PC-3 (cell line): Measurements from ENCODE around the gene STX2. TPM values are rescaled to one million over a fixed set of nuclear protein-coding genes. Genes with fewer than 3 reads are reported as not detected.

Experiments used
- ATAC-seq: fragments of 200-7000 bp; cut with Tn5 transposase; 2 replicates; pipeline ENCODE4 v1.9.1; 2020; ENCODE audit warnings: mild to moderate bottlenecking, moderate library complexity
- BruUV-seq: library from RNA; stranded (reverse); fragments of 400-500 nt; replicated peaks from 2 replicates; lab custom pipeline; 2021; lab: Mats Ljungman, UMichigan
- CTCF ChIA-PET: fragments of 300-600 bp; sonication (Branson Sonifier 250); formaldehyde crosslinking; loops from one replicate; lab custom pipeline; 2022; ENCODE audit warnings: antibody characterized with exemption; lab: Charles Lee
- POLR2A ChIA-PET: fragments of 300-600 bp; sonication (Branson Sonifier 250); formaldehyde crosslinking; loops from one replicate; lab custom pipeline; 2022; ENCODE audit warnings: antibody characterized with exemption; ENCODE audit not compliant: unreplicated experiment; lab: Charles Lee
- DNase-seq: peaks from one replicate; pipeline ENCODE4 v3.0.0-alpha.2; 2015
- H2AFZ ChIP-seq: fragments of 300-600 bp; sonication (generic); 2 replicates; pipeline ENCODE4 v1.6.0; 2016; ENCODE audit warnings: antibody characterized with exemption, low read length
- H3F3A ChIP-seq: fragments of 300-600 bp; sonication (generic); one replicate; pipeline ENCODE4 v1.6.0; 2017; ENCODE audit warnings: antibody characterized with exemption, low read length, control low read depth, mild to moderate bottlenecking; ENCODE audit not compliant: unreplicated experiment
- H3K27ac ChIP-seq: fragments of 300-600 bp; sonication (generic); 2 replicates; pipeline ENCODE4 v1.5.1; 2016; ENCODE audit warnings: mild to moderate bottlenecking, low read length
- H3K27me3 ChIP-seq: fragments of 300-600 bp; sonication (generic); 2 replicates; pipeline ENCODE4 v1.6.1; 2016; ENCODE audit warnings: low read length, mixed read lengths
- H3K36me3 ChIP-seq: fragments of 300-600 bp; sonication (generic); 2 replicates; pipeline ENCODE4 v1.6.1; 2016; ENCODE audit warnings: low read depth, mixed run types, low read length, mixed read lengths
- H3K4me1 ChIP-seq: fragments of 300-600 bp; sonication (generic); 2 replicates; pipeline ENCODE4 v1.5.1; 2016; ENCODE audit warnings: low read length; ENCODE audit not compliant: insufficient read depth
- H3K4me2 ChIP-seq: fragments of 300-600 bp; sonication (generic); 2 replicates; pipeline ENCODE4 v1.6.0; 2016; ENCODE audit warnings: low read length
- H3K4me3 ChIP-seq: fragments of 300-600 bp; sonication (generic); 2 replicates; pipeline ENCODE4 v1.5.1; 2016; ENCODE audit warnings: mild to moderate bottlenecking, low read length, mixed read lengths
- H3K79me2 ChIP-seq: fragments of 300-600 bp; sonication (generic); 2 replicates; pipeline ENCODE4 v1.6.1; 2017; ENCODE audit warnings: low read length, mixed read lengths
- H3K9ac ChIP-seq: fragments of 300-600 bp; sonication (generic); 2 replicates; pipeline ENCODE4 v1.6.0; 2016; ENCODE audit warnings: mild to moderate bottlenecking, low read length
- H3K9me2 ChIP-seq: fragments of 300-600 bp; sonication (generic); replicated peaks from 2 replicates; pipeline ENCODE4 v1.6.1; 2016; ENCODE audit warnings: mixed run types, low read length, mixed read lengths
- H3K9me3 ChIP-seq: fragments of 300-600 bp; sonication (generic); 2 replicates; pipeline ENCODE4 v1.6.1; 2016; ENCODE audit warnings: low read length, mixed read lengths
- H4K20me1 ChIP-seq: fragments of 300-600 bp; sonication (generic); 2 replicates; pipeline ENCODE4 v1.6.1; 2016; ENCODE audit warnings: low read length, mixed read lengths
- EZH2 ChIP-seq: fragments of 300-600 bp; sonication (generic); IDR thresholded peaks from one replicate; pipeline ENCODE4 v1.6.1; 2017; ENCODE audit warnings: antibody characterized with exemption, mild to moderate bottlenecking, low read length; ENCODE audit not compliant: unreplicated experiment
- EZH2phosphoT487 ChIP-seq: fragments of 300-600 bp; sonication (generic); IDR thresholded peaks from 2 replicates; pipeline ENCODE4 v1.6.1; 2018; ENCODE audit warnings: mild to moderate bottlenecking, antibody characterized with exemption, low read length, borderline replicate concordance
- intact Hi-C: fragments of 100-400 bp; cut with micrococcal nuclease; formaldehyde crosslinking; loops from 2 replicates; pipeline ENCODE4 v1.9.0; 2023
- total RNA-seq: library from RNA; depleted of rRNA; stranded (reverse); fragments of >200 nt; gene quantifications from 2 replicates; pipeline ENCODE4 v1.2.3, GENCODE V29; 2014
- TF ChIP-seq, protein P1 (sequence below): fragments of 300-600 bp; sonication (generic); conservative IDR thresholded peaks from 2 replicates; pipeline ENCODE4 v1.5.1; 2017; ENCODE audit warnings: antibody characterized with exemption, low read depth, mild to moderate bottlenecking, low read length

Gene STX2
- total RNA-seq, 1 experiment from 2014 or later = 18.2 TPM

GRCh38 chr12:130766470-130766869 lies 72.6 kb downstream of the STX2 start:
- CTCF ChIA-PET = no interaction called here
- POLR2A ChIA-PET = no interaction called here
- H3K9ac ChIP-seq = no peak overlapping the region

DNA sequence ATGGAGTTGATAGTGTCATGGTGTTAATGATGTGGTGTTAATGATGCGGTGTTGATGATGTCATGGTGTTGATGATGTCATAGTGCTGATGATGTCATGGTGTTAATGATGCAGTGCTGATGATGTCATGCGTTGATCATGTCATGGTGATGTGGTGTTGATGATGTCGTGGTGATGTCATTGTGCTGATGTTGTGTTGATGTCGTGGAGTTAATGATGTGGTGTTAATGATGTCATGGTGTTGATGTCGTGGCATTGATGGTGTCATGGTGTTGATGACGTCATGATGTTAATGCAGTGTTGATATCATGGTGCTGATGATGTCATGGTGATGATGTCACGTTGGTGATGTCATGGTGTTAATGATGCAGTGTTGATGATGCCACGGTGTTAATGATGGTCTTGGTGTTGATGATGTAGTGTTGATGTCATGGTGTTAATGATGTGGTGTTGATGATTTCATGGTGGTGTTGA lies 73.8 kb downstream of the STX2 start:
- H3F3A ChIP-seq = peaks cover 6% of the 10 kb centered on the region
- TF ChIP-seq EZH2 (no peak), EZH2phosphoT487 (no peak)
- H3K4me2 ChIP-seq = no peak overlapping the region
- H3K27ac ChIP-seq = no peak overlapping the region
- peak; percentile 34 for DNase-seq
- peaks cover 34% of the 10 kb centered on the region for H3K27me3 ChIP-seq
- H3K9ac ChIP-seq = no peak overlapping the region
- peaks cover 11% of the 10 kb centered on the region; the same call in 1 of the 2 replicates for H3K9me3 ChIP-seq
- no peak for ATAC-seq
- intact Hi-C loops = no loop called here
- POLR2A ChIA-PET = no interaction called here
- H3K79me2 ChIP-seq = no peaks in the 10 kb centered on the region
- no peaks in the 10 kb centered on the region for H4K20me1 ChIP-seq
- no TSS peak for BruUV-seq
- H3K4me1 ChIP-seq = peaks cover 8% of the 10 kb centered on the region; the same call in 1 of the 2 replicates
- H3K36me3 ChIP-seq = no peaks in the 10 kb centered on the region
- no peak overlapping the region for H2AFZ ChIP-seq
- no peaks in the 10 kb centered on the region for H3K9me2 ChIP-seq
- H3K4me3 ChIP-seq = no peak overlapping the region
- CTCF ChIA-PET = no interaction called here

More at GRCh38 chr12:130766470-130766869, 72.6 kb downstream of the STX2 start:
- H2AFZ ChIP-seq = no peak overlapping the region
- H3K4me1 ChIP-seq = peaks cover 8% of the 10 kb centered on the region; the same call in 1 of the 2 replicates
- peaks cover 11% of the 10 kb centered on the region; the same call in 1 of the 2 replicates for H3K9me3 ChIP-seq
- TF ChIP-seq EZH2phosphoT487 = no peak
- no peak for TF ChIP-seq EZH2
- no peaks in the 10 kb centered on the region for H3K36me3 ChIP-seq
- H3K4me3 ChIP-seq = no peak overlapping the region
- no peak overlapping the region for H3K27ac ChIP-seq
- H3F3A ChIP-seq = peaks cover 6% of the 10 kb centered on the region
- BruUV-seq = no TSS peak
- H3K9me2 ChIP-seq = no peaks in the 10 kb centered on the region
- H3K4me2 ChIP-seq = no peak overlapping the region
- peaks cover 46% of the 10 kb centered on the region for H3K27me3 ChIP-seq
- intact Hi-C loops = no loop called here
- no peak for DNase-seq
- no peaks in the 10 kb centered on the region for H3K79me2 ChIP-seq
- no peak for ATAC-seq
- no peaks in the 10 kb centered on the region for H4K20me1 ChIP-seq

- H3K27ac ChIP-seq = no peak overlapping the region
- ATAC-seq (no peak), DNase-seq (peak; percentile 40)
- intact Hi-C loops = loop anchor here (5.0 kb wide), 3 partner anchors 688 to 1068 kb away; no protein-coding TSS in a partner anchor
- no peaks in the 10 kb centered on the region for H3K36me3 ChIP-seq
- ChIA-PET CTCF (no interaction called here), POLR2A (no interaction called here)
- no peaks in the 10 kb centered on the region for H3K79me2 ChIP-seq
- no peaks in the 10 kb centered on the region for H4K20me1 ChIP-seq
- H3K9me3 ChIP-seq = peaks cover 11% of the 10 kb centered on the region; the same call in 1 of the 2 replicates
- H3K4me3 ChIP-seq = no peak overlapping the region
- H3F3A ChIP-seq = peaks cover 6% of the 10 kb centered on the region
- no peak overlapping the region for H3K9ac ChIP-seq
- peaks cover 8% of the 10 kb centered on the region; the same call in 1 of the 2 replicates for H3K4me1 ChIP-seq
- peaks cover 31% of the 10 kb centered on the region for H3K27me3 ChIP-seq
- H3K4me2 ChIP-seq = no peak overlapping the region
- TF ChIP-seq, protein P1, sequence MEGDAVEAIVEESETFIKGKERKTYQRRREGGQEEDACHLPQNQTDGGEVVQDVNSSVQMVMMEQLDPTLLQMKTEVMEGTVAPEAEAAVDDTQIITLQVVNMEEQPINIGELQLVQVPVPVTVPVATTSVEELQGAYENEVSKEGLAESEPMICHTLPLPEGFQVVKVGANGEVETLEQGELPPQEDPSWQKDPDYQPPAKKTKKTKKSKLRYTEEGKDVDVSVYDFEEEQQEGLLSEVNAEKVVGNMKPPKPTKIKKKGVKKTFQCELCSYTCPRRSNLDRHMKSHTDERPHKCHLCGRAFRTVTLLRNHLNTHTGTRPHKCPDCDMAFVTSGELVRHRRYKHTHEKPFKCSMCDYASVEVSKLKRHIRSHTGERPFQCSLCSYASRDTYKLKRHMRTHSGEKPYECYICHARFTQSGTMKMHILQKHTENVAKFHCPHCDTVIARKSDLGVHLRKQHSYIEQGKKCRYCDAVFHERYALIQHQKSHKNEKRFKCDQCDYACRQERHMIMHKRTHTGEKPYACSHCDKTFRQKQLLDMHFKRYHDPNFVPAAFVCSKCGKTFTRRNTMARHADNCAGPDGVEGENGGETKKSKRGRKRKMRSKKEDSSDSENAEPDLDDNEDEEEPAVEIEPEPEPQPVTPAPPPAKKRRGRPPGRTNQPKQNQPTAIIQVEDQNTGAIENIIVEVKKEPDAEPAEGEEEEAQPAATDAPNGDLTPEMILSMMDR = no peak
- no peak for TF ChIP-seq EZH2
- no peak for TF ChIP-seq EZH2phosphoT487
- BruUV-seq = no TSS peak
- no peaks in the 10 kb centered on the region for H3K9me2 ChIP-seq
- H2AFZ ChIP-seq = no peak overlapping the region
Observed at GRCh38 chr12:130764475-130765185, 74.4 kb downstream of the STX2 start.
